Neural cell (in vitro differentiated cells): ENCODE measurements around the gene EFCAB8. TPM values are rescaled to one million over a fixed set of nuclear protein-coding genes. Genes with fewer than 3 reads are reported as not detected.

Experiments
- H2AFZ ChIP-seq: fragments of 200-600, 300-800 bp; sonication (generic), shearing (Covaris generic); 2 replicates; pipeline ENCODE4 v1.6.0; 2014; ENCODE audit warnings: low read depth, mild to moderate bottlenecking, antibody characterized with exemption, low read length, moderate library complexity
- H3F3A ChIP-seq: fragments of 200-600 bp; shearing (Covaris generic); 2 replicates; pipeline ENCODE4 v1.6.1; 2016; ENCODE audit warnings: mild to moderate bottlenecking, moderate library complexity, mixed read lengths, antibody characterized with exemption, low read length; ENCODE audit not compliant: insufficient read depth, poor library complexity, severe bottlenecking
- H3K27ac ChIP-seq: fragments of 200-600, 300-800 bp; sonication (generic), shearing (Covaris generic); 2 replicates; pipeline ENCODE4 v1.5.1; 2014; ENCODE audit warnings: mild to moderate bottlenecking, low read length, moderate library complexity
- H3K27me3 ChIP-seq: fragments of 300-800, 200-600 bp; sonication (generic), shearing (Covaris generic); 2 replicates; pipeline ENCODE4 v1.6.0; 2014; ENCODE audit warnings: mild to moderate bottlenecking, low read depth, low read length, moderate library complexity; ENCODE audit not compliant: insufficient read depth
- H3K36me3 ChIP-seq: fragments of 300-800, 200-600 bp; sonication (generic), shearing (Covaris generic); 2 replicates; pipeline ENCODE4 v1.5.1; 2014; ENCODE audit warnings: mild to moderate bottlenecking, antibody characterized with exemption, low read length, moderate library complexity; ENCODE audit not compliant: insufficient read depth
- H3K4me2 ChIP-seq: fragments of 300-800, 200-600 bp; sonication (generic), shearing (Covaris generic); 2 replicates; pipeline ENCODE4 v1.6.0; 2014; ENCODE audit warnings: mild to moderate bottlenecking, low read length
- H3K4me3 ChIP-seq: fragments of 300-800, 200-600 bp; sonication (generic), shearing (Covaris generic); 2 replicates; pipeline ENCODE4 v1.5.1; 2014; ENCODE audit warnings: mild to moderate bottlenecking, low read length, moderate library complexity
- H3K79me2 ChIP-seq: fragments of 200-600 bp; shearing (Covaris generic); replicated peaks from 2 replicates; pipeline ENCODE4 v1.6.0; 2014; ENCODE audit warnings: mild to moderate bottlenecking, low read length, moderate library complexity; ENCODE audit not compliant: insufficient read depth
- H3K9ac ChIP-seq: fragments of 300-800, 200-600 bp; sonication (generic), shearing (Covaris generic); 2 replicates; pipeline ENCODE4 v1.6.1; 2016; ENCODE audit warnings: mild to moderate bottlenecking, low read length, mixed read lengths
- H3K9me2 ChIP-seq: fragments of 200-600 bp; shearing (Covaris generic); 2 replicates; pipeline ENCODE4 v1.6.1; 2016; ENCODE audit warnings: mild to moderate bottlenecking, low read length, mixed read lengths; ENCODE audit not compliant: insufficient read depth
- H3K9me3 ChIP-seq: fragments of 200-600, 300-800 bp; sonication (generic), shearing (Covaris generic); 2 replicates; pipeline ENCODE4 v1.6.1; 2016; ENCODE audit warnings: mild to moderate bottlenecking, mixed run types, low read length, moderate library complexity, mixed read lengths
- H4K20me1 ChIP-seq: fragments of 200-600 bp; shearing (Covaris generic); 2 replicates; pipeline ENCODE4 v1.6.1; 2016; ENCODE audit warnings: mild to moderate bottlenecking, mixed run types; ENCODE audit not compliant: insufficient read depth
- EP300 ChIP-seq: fragments of 450-650 bp; conservative IDR thresholded peaks from 2 replicates; pipeline ENCODE4 v1.6.1; 2014; ENCODE audit warnings: antibody characterized with exemption, mild to moderate bottlenecking, moderate library complexity; ENCODE audit not compliant: poor library complexity, severe bottlenecking
- EZH2 ChIP-seq: fragments of 200-600, 300-800 bp; shearing (Covaris generic), sonication (generic); IDR thresholded peaks from 2 replicates; pipeline ENCODE4 v1.6.1; 2014; ENCODE audit warnings: antibody characterized with exemption, low read length, borderline replicate concordance, mild to moderate bottlenecking; ENCODE audit not compliant: insufficient read depth, poor library complexity, severe bottlenecking
- MXI1 ChIP-seq: fragments of 450-650 bp; conservative IDR thresholded peaks from 2 replicates; pipeline ENCODE4 v1.6.1; 2014; ENCODE audit warnings: antibody characterized with exemption, mild to moderate bottlenecking; ENCODE audit not compliant: poor library complexity, severe bottlenecking
- POLR2AphosphoS5 ChIP-seq: IDR thresholded peaks from 2 replicates; pipeline ENCODE4 v1.6.1; 2012
- RAD21 ChIP-seq: fragments of 450-650 bp; conservative IDR thresholded peaks from 2 replicates; pipeline ENCODE4 v1.6.1; 2014; ENCODE audit warnings: antibody characterized with exemption, mild to moderate bottlenecking, moderate library complexity
- SMC3 ChIP-seq: fragments of 450-650 bp; conservative IDR thresholded peaks from 2 replicates; pipeline ENCODE4 v1.6.1; 2014; ENCODE audit warnings: antibody characterized with exemption, mild to moderate bottlenecking, moderate library complexity; ENCODE audit not compliant: poor library complexity
- TAF1 ChIP-seq: IDR thresholded peaks from 2 replicates; pipeline ENCODE4 v1.6.1; 2012; ENCODE audit warnings: low read depth
- polyA plus RNA-seq: library from polyadenylated mRNA; depleted of rRNA; stranded (reverse); fragments of >200 nt; gene quantifications from 2 replicates; pipeline ENCODE4 v1.2.3, GENCODE V29; 2014
- TF ChIP-seq, protein P1 (sequence below): IDR thresholded peaks from 2 replicates; pipeline ENCODE4 v1.6.1; 2012; ENCODE audit warnings: borderline replicate concordance
- TF ChIP-seq, protein P2 (sequence below): fragments of 450-650 bp; IDR thresholded peaks from 2 replicates; pipeline ENCODE4 v1.5.1; 2014; ENCODE audit warnings: antibody characterized with exemption, mild to moderate bottlenecking, moderate library complexity; ENCODE audit not compliant: poor library complexity, severe bottlenecking

EFCAB8 gene
- polyA plus RNA-seq, 1 donor from 2014 or later: not detected

DNA sequence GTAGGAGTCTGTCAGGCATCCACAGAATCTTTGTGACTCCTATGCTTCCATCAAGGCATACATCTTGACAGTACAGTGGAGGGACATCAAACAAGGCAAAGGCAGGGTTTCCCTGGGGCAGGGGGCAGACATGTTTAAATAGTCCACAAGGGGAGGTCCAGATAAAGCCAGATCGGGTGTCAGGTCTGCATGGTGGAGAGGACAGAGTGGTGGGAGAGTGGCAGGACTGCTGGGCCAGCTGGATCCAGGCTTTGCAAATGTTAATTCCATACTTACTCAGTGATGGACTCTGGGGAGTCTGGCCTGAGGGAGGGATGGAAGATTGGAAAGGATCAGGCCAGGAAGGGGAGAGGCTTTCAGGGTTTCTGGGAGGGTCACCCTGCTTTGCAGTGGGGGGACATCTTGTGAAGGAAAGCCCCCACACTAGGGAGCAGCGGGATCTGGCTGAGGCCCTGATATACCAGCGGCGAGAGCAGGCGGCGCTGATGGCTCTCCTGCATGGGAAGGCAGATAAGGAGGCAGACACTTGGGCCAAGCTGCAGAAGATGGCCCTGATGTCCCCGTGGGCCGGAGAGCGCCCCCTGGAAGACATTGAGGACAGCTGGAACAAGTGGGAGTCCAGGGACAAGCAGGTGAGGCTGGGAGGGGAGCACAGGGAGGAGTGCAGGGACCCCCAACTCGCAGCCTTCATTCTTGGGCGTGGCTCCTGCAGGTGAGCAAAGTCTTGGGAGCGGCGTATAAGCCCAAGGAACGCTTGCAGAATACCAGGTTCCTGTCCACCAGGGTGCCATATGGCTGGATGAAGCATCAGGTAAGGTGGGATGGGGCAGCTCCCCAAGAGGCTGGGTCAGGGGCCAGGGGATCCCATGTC, 100.9 kb downstream of the EFCAB8 start (continued):
- TF ChIP-seq, protein P1, sequence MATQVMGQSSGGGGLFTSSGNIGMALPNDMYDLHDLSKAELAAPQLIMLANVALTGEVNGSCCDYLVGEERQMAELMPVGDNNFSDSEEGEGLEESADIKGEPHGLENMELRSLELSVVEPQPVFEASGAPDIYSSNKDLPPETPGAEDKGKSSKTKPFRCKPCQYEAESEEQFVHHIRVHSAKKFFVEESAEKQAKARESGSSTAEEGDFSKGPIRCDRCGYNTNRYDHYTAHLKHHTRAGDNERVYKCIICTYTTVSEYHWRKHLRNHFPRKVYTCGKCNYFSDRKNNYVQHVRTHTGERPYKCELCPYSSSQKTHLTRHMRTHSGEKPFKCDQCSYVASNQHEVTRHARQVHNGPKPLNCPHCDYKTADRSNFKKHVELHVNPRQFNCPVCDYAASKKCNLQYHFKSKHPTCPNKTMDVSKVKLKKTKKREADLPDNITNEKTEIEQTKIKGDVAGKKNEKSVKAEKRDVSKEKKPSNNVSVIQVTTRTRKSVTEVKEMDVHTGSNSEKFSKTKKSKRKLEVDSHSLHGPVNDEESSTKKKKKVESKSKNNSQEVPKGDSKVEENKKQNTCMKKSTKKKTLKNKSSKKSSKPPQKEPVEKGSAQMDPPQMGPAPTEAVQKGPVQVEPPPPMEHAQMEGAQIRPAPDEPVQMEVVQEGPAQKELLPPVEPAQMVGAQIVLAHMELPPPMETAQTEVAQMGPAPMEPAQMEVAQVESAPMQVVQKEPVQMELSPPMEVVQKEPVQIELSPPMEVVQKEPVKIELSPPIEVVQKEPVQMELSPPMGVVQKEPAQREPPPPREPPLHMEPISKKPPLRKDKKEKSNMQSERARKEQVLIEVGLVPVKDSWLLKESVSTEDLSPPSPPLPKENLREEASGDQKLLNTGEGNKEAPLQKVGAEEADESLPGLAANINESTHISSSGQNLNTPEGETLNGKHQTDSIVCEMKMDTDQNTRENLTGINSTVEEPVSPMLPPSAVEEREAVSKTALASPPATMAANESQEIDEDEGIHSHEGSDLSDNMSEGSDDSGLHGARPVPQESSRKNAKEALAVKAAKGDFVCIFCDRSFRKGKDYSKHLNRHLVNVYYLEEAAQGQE: no peak

DNA sequence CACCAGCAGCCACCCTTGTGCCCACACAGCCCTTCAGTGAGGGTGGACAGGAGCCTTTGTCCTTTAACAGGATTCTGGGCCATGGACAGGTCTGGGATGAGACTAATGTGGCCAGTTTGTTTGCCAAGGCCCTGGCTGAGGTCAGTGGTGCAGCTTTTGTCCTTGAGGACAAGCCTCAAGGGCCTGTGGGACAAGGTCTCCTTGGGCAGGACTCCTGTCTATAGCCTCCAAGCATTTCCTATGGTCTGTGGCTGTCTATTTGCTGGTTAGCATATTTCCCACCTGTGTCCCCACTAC, 101.4 kb downstream of the EFCAB8 start:
- Histone ChIP-seq H2AFZ (no peak overlapping the region), H3K79me2 (no peaks in the 10 kb centered on the region), H3K27ac (no peak overlapping the region), H3F3A (no peaks in the 10 kb centered on the region), H3K9me3 (no peaks in the 10 kb centered on the region), H3K4me3 (no peak overlapping the region), H3K9ac (no peak overlapping the region), H4K20me1 (no peaks in the 10 kb centered on the region), H3K9me2 (no peaks in the 10 kb centered on the region), H3K4me2 (no peak overlapping the region), H3K27me3 (no peaks in the 10 kb centered on the region), H3K36me3 (no peaks in the 10 kb centered on the region)
- TF ChIP-seq, protein P2, sequence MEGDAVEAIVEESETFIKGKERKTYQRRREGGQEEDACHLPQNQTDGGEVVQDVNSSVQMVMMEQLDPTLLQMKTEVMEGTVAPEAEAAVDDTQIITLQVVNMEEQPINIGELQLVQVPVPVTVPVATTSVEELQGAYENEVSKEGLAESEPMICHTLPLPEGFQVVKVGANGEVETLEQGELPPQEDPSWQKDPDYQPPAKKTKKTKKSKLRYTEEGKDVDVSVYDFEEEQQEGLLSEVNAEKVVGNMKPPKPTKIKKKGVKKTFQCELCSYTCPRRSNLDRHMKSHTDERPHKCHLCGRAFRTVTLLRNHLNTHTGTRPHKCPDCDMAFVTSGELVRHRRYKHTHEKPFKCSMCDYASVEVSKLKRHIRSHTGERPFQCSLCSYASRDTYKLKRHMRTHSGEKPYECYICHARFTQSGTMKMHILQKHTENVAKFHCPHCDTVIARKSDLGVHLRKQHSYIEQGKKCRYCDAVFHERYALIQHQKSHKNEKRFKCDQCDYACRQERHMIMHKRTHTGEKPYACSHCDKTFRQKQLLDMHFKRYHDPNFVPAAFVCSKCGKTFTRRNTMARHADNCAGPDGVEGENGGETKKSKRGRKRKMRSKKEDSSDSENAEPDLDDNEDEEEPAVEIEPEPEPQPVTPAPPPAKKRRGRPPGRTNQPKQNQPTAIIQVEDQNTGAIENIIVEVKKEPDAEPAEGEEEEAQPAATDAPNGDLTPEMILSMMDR: no peak
- no peak for TF ChIP-seq EP300
- TF ChIP-seq, protein P1: no peak
- no peak for TF ChIP-seq SMC3
- no peak for TF ChIP-seq MXI1
- no peak for TF ChIP-seq TAF1
- TF ChIP-seq RAD21: no peak
- TF ChIP-seq EZH2: no peak
- no peak for TF ChIP-seq POLR2AphosphoS5
